ENCODE measurements around the gene PTPN20.

The PTPN20 gene

DNA sequence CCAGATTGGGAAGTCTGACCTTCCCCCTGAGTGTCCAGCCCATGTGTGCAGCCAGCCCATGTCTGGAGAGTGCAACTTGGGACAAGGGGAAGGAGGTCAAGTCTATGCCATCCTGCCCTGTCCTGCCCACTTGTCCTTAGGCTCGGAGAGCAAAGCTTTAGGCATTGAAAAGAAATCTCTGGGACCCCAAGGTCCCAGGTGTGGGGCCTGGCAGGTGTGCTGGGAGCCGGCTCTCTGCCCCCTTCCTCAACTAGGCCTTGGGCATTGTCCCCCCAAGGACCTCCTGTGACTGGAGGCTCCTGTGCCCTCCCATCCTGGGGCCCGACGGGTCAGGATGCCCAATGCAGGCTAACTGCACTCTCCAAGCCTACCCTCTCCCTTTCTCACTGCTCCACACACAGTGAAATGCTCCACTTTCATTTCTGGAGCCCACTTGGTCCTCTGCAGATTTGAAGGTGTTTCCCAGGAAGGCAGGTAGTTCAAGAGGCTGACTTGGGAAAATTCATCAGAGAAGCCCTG, 124.7 kb downstream of the PTPN20 start:
- DNase-seq = no peak

DNA sequence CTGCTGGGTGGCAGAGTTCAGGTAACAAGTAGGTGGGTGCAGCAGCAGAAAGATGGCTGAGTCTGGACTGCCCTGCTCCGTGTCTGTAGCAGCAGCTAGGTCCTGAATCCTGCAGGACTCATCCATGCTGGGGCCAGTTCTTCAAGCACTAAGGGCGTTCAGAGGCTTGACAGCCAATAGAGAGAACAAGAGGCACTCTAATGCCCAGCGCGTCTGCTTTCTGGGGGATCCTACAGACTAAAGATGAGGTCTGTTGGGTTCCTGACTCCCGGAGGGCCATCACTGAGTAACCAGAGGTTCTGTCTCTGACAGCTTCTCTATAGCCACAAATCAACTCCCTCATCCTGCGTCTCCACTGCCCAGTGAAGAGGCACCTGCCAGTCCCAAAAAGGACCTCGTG, 125.5 kb downstream of the PTPN20 start:
- DNase-seq = no peak

DNA sequence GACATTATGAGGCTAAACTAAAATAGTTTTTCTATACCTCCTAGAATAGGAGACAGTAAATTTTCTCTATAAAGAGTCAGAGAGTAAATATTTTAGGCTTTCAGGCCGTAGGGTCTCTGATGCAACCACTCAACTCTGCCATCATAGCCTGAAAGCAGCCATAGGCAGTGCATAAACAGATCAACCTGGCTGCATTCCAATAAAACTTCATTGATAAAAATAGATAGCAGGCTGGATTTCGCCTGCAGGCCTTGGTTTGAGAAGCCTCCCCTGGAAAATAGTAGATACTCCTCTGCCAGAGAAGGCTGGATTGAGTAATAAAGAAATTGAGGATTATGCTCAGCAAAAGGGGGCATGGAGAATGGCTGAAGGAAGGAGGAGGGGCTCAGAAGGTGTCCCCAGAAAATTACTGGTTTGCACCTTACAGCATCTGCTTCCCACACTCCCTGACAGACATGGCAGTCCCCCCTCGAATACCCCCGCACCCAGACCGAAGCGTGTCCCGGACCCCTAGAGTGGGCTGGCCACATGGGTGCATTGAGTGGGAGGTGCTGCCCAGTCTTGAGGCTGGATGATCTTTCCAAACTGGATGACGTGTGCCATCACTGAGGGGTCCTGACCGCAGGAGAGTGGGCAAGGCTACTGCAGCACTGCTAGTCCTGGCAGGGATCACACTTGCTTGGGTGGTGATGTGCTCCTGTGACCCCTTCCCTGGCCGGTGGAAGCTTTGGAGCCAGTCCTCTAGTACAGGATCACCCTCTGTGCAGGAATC, 126.6 kb downstream of the PTPN20 start:
- no peak for DNase-seq

DNA sequence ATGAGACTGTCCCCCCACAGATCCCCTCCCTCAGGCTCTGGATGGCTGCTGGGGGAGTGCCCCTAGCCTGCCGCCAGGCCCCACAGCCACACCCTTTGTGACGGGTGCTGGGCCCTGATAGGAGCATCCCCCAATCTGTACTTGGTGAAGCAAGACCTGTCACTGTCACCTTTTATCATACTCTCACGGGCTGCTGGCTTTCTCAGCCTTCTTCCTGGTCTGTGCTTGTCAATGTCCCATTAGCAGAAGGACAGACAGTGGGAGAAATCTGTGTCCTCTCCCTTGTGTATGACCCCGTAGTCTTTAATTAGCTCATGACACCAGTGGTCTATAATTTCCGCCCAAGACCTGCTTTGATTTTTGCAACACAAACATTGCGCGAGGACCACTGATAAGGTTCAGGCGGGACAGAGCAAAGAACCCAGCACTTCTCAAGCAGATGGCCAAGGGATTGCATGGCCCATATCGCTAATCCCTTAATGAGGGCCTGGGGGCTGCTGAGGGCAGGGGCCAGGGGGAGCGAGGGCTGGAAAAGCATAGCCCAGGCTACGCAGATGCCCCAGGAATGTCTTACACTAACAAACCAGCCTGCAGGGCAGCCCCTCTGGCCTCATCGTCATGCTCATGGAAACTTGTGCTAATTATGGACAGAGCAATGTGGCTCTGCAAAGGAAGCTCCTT, 127.8 kb downstream of the PTPN20 start:
- no peak for DNase-seq

DNA sequence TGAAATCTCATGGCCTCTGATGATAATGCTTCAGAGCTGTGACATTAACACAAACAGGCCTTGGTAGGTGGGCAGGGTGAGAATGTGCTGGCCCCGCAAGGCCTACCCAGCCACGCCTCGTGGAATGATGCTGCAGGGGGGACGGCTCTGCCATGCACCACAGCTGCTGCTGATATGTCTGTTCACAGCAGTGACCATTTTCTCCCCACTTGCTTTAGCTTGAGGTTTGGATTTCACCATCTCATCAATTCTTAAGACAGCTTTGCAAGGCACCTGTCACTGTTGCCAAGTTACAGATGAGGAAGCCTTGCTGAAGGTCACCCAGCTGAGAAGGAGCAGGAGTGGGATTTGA, 128.3 kb downstream of the PTPN20 start:
- DNase-seq = no peak

DNA sequence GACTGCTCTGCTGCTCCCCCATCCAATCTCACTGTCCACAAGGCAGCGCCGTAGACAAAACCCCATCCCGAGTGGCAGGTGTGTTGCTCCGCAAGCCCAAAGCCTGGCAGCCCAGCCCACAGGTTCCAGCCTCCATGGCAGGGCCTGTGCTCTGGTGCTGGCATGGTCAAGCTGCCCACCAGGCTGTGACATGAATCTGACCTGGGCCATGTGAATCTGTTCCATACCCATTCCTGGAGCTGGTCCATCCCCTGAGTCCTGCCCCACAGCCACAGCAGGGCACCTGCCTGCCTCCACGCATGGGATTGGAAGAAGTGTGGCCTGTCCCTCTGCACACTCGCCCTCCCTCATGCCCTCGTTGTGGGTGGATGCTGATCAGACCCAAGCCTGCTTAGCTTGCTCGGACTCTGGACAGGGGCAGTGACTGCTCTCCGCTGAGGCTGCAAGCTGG, 128.8 kb downstream of the PTPN20 start:
- DNase-seq = no peak

DNA sequence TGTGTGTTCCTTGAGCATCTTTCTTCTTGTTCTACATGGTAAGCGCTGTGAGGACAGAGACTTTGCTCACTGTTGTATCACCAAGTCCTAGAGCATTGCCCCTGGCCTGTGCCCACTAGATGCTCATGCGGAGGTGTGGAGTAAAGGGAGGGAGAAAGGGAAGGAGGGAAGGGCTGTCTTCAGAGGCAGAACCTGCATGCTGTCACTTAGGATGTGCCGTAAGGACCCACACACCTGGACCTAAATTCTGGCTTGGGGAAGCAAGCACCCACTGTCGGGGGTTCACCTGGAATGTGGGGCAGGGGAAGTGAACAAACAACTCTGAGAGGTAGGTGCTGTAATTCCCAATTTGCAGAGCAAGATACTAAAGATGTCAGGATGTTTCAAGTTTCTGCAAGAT, 129.5 kb downstream of the PTPN20 start:
- no peak for DNase-seq

DNA sequence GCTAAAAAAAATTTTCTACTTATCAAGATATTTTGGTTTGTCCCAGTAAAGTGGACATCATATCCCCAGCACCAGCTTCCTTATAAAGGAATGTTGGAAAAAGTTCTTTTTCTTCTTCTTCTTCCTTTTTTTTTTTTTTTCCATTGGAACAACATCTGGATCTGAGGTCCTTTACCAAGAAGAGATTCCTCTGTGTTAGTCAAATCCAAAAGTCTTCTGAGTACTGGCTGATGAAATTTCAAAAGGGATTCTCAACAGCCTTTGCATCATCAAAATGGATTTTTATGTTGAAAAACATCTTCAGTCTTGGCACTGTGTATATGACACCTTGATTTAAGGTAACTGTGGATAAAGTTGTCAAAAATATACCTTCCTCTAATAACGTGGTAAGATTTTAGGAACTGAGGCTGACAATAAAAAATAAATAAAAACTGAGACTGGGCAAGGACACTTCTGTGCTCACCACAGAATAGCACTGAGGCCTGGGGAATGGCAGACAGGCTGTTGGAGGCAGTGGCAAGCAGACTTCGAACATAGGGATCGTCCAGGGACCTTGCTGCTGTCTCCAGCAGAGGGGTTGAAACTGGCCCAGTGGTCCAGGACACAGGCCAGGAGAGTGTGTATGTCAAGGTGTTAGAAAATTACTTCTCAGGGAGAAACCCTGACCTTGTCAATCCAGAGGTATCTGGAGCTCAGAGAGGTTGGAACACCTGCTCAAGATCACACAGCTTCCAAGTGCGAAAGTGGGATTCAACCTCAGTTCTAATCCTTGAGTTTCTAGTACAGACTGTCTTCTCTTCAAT, 130.4 kb downstream of the PTPN20 start:
- no peak for DNase-seq

DNA sequence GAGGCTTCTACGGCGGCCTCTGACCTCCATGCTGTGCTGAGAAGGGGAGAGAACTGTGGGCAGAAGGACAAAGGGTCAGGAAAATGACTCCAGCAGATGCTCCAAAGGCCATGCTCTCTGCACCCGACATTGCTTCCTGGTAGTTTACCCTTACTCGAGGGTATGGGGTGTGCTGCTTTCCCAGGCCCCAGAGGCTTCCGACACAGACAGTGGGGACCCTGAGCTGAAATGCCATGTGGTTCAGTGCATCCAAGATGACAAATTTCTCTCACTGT, 130.9 kb downstream of the PTPN20 start:
- no peak for DNase-seq

DNA sequence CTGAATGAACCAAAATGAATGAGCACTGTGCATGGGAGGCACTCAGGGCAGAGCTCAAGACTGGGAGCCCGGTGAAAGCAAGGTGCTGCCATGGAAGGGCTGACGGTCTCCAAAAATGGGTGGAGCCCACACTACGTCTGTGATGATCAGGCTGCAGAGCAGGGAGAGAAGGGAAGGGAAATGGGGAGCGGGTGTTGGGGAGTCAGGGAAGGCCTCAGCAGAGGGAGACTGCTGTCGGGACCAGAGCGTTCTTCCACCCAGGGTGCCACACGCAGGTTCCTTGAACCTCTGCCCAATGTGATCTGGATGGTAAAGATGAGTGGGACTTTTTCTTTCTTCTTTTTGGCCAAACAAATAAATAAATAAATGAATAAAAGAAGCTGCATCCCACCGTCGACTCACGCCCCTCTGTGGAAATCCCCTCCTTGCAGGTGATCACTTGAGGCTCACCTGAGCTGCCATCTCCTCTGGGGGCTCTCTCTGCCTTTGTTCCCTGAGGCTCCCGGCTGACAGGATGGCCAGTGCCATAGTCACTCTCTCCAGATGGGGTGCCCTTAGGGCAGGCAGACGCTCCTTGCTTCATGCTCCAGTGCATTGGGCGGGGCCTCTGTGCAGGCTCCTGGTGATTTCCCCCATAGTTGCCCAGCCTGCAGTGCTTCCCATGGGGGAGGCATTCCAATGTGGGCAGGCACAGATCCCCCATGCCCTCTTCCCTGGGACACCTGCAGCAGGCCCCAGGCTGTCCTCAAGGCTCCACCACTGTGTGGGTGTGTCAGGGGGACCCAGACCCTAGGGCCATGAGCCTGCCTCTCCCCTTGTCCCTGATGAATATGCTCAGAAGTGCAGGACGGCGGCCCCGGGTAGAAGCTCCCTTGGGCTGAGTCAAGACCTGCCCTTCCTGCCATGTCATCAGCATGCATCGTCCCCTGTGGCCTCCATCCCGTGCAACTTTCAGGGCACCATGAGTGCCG, 131.8 kb downstream of the PTPN20 start:
- no peak for DNase-seq

DNA sequence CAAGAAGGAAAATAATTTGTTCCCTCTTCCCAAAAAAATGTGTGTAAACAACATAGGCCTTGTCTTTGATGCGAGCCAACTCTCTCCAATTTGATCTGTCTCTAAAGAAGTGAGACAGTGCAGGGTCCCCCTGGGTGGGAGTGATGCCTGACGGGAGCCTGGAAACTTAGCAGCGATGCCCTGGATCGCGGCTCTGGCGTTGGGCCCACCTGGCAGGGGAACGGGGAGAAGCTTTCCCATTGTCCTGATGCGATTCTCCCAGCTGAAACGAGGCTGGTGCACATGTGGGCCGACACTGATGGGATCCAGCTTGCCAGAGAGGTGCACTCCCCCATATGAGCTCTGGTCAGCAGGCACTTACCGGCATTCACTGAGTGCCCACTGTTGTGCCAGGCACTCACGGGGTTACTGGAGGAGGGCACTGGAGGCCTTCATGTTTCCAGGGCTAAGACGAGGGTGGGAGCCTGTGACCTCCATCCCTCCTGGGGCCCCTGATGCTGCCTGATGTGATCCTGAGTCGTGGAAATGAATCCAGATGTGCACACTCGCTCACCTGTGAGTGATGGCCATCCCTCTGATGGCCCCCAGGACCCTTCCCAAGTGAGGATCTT, 132.8 kb downstream of the PTPN20 start:
- DNase-seq = no peak

DNA sequence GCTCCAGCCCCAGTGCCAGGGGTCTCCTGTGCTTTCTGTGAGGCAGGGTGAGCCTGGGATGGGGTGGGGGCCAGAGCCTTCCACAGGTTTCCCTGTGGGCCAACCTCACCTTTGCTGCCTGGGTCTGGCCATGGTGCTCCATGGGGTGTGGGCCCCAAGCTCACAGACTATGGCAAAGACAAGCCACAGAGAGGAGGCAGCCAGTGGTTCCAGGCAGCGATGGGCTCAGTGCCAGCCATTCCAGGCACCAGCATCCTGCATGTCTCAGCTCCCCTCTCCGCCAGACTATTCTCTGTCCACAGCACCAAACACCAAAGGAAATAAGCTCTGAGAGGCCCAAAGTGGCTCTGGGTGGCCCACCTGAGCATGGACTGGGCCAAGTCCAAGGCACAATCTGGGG, 133.5 kb downstream of the PTPN20 start:
- no peak for DNase-seq

DNA sequence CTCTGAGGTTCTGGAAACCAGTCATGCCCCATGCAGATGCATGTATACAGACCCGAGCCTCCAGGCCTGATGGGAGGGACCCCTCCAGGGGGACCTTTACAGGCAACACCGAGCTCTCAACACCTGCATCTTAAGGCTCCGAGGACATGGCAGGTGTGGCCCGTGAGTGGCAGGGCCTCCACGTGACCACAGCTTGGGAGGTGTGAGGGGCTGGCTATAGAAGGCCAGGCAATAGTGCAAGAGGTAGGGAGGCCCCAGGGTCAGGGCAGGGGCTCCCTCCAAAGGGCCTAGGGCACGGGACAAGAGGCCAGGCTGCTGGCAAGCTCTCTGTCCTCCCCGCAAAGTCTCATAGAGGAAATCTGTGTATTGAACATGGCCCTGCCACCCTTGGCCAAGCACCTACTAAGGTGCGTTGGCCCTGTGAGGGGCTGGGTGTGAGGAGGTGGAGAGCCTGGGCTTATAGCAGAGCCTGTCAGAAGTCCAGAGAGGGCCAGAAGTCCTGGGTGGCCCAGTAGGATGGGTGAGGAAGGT, 134.2 kb downstream of the PTPN20 start:
- DNase-seq = no peak

DNA sequence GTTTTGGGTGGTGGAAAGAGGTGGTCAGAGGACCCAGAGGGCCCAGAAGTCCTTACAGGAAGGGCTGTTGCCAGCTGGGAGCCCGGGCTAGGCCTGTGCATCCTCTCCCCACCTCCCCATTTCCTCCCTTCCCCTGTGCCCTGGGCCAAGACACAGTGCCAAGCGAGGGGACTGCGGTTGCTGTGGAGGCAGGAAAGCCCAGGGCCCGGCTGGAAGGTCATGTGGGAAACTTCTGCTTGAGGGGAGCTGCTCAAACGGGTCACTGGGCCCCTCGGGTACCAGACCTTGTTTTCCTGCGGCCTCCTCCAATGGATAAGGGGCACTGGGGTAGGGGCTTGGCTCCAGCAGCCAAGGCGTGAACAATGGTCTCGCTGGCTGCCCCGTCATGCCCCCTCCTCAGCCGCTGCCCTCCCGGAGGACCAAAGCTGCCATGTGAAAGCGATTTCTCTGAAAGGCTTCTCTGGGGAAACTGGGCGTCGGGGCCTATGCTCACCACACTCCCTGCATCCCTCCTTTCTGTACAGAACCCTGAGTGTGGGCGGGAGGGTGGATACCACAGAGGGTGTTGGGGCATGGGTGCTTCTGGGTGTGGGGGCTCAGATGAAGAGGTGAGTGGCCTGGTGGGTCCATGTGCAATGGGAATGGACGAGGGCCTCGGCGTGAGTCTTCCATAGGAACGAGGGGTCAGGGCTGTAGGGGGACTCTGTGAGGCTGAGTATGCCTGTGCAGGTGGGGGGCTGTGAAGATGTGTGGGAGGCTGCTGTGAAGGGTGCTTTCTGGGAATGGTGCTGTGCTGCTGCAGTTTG, 135.3 kb downstream of the PTPN20 start:
- DNase-seq = no peak

DNA sequence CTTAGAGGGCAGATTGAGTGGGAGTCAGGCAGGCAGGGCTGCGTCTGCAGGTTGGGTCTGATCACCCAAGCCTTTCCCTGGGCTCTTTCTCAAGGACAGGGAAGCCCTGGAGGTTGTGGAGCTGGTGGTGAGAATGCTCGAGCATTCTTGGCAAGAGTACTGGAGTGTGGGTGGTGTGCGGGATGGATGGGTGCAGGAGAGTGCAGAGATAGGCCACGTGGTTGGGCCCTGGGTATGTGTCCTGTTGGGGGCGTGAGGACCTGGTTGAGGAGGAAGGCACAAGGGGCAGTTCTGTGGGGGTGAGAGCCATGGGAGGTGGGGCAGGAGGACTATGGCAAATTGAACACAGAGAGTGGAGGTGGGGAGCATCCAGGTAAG, 135.9 kb downstream of the PTPN20 start:
- DNase-seq = no peak

DNA sequence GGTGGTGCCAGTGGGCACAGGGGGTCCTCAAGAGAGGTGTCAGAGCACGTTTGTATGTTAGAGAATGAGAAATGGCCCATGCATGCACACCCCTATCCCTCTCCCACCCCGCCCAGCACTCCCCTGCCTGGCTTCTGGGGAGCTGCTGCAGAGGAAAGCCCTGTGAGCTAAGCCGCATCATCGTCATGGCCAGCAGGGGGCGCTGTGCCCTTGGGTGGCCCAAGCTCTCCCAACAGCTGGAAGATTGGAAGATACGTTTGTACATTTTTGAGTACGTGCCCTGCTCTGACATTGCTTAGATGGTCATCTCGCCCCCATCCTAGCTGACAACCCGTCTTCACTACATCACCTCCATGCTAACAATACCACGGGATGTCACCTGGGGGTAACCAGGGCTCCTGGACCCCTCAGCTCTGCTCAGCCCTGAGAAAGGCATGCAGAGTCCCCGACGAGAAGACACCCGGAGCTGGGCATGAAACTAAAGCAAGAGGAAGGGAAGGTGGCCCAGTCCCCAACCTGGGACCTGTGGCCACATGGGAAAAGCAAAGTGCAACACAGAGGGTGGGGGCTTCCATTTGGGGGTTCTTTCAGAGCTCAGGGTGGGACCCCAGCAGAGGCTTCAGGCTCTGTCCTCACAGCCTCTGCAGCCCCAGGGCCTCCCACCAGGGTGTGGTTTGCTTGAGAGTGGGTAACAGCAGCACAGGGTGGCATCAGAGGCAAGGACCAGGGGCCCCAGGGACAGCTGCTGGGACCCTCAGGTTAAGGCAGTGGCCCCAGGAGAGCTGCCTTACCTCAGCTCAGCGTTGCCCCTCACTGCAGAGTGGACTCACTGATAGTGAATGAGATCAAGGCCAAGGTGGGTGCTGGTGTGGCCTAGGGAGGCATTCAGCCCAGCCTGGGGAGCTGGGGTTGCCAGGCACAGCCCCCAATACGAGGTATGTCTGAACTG, 136.6 kb downstream of the PTPN20 start:
- peak; percentile 39 for DNase-seq

DNA sequence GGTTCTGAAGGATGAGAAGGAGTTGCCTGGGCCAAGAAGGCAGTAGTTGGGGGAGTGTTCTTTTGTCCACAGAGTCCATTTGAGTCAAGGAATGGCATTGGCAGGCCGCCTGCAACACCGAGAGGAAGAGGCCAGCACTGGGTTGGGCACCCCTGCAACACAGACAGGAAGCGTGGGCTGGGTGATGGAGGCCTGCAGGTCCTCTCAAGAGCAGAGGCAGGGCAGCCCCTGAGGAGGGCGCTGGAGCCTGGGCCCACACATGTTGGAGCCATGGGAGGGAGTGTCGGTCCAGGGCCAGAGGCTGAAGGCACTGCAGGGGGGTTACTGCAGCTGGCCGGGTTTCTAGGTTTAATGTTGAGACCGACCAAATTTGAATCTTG, 137.3 kb downstream of the PTPN20 start:
- DNase-seq = no peak

DNA sequence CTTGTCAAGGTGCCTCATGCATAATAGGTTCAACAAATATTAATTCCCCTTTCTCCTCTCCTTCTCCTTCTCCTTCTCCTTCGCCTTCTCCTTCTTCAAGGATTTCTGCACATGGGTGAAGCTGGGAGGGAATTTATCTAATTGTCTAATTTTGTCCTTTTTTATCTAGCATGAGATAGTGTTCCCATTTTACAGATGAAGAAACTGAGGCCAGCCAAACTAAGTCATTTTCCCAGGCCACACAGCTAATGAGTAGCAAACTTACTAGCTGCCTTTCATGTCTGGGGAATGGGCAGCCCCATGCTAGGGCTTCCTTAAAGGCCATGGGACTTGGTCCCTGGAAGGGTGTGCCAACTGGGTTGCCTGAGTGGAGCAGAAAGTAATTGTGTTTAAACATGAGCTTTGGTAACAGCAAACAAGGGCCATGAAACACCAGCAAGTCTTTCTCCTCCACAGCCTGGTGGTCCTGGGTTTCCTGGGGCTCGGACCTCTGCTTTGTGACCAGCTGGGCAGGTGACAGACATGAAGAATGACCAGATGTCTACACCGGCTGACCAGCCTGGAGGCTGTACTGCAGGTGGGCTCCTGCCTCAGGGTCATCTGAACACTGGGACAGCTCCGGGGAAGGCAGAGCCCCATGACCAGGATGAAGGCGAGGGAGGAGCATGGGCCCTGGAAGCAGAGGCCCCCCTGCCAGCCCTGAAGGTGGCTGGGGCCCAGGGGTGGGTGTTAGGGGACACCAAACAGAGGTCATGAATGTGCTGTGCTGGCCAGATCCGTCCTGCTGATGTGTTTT, 138.0 kb downstream of the PTPN20 start:
- DNase-seq = no peak

DNA sequence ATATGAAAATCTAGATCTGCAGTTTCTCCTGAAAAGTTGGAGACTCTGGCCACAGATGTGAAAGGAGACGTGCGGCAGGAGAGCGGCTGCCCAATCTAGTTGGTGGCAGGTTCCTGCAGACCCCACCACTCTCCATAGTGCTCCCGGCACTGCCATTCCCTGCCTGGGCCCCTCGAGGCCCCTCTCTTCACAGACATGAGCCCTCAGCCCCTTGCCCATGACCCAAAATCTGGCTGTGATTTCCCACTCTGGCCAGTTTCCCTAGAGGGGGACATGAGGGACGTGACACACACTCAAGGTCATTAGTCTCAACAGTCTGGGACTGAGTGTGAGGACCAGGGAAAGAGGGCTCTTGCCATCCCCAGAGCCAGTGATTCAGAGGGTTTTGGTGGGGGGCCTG, 138.7 kb downstream of the PTPN20 start:
- DNase-seq = no peak
